ENCODE data around the gene SLAMF7.

GRCh38 chr1:160778976-160779375 lies 39.9 kb downstream of the SLAMF7 start:
- TF ChIP-seq CTCF (IDR thresholded peaks at IDR 0.05) (no peak), POLR2A (IDR thresholded peaks at IDR 0.05) (no peak)

All from heart left ventricle (tissue), 13 donors.